HCT116 (cell line): Measurements from ENCODE around the gene PLCXD3.

Experiments used
- CTCF ChIP-seq, 3 experiments: fragments of 200-600 bp in 1 of 3; sonication (generic) in 1 of 3; IDR thresholded peaks in 2 of 3; conservative IDR thresholded peaks in 1 of 3; 2 replicates each; pipeline ENCODE4 v1.5.1; 2012 to 2017; ENCODE audit warnings: low read depth in 2 of 3, low read length in 2 of 3, antibody characterized with exemption in 1 of 3, borderline replicate concordance in 1 of 3, control low read depth in 1 of 3, mild to moderate bottlenecking in 1 of 3, mixed read lengths in 1 of 3, mixed run types in 1 of 3, moderate library complexity in 1 of 3; ENCODE audit not compliant: insufficient read depth in 1 of 3
- POLR2A ChIP-seq: IDR thresholded peaks from 2 replicates; pipeline ENCODE4 v1.7.0; 2011; ENCODE audit warnings: borderline replicate concordance; ENCODE audit not compliant: insufficient read depth, insufficient read length; ENCODE audit errors: extremely low read depth
- POLR2AphosphoS5 ChIP-seq: IDR thresholded peaks from 2 replicates; pipeline ENCODE4 v1.6.1; 2011; ENCODE audit warnings: mild to moderate bottlenecking, low read depth, low read length, moderate library complexity
- ZNF274 ChIP-seq: fragments of 200-500 bp; sonication (Bioruptor generic); IDR thresholded peaks from 2 replicates; pipeline ENCODE4 v1.6.1; 2014; ENCODE audit warnings: mild to moderate bottlenecking, low read depth, low read length, inconsistent platforms
- TF ChIP-seq, protein P1 (sequence below): IDR thresholded peaks from 2 replicates; pipeline ENCODE4 v1.6.1; 2012

DNA sequence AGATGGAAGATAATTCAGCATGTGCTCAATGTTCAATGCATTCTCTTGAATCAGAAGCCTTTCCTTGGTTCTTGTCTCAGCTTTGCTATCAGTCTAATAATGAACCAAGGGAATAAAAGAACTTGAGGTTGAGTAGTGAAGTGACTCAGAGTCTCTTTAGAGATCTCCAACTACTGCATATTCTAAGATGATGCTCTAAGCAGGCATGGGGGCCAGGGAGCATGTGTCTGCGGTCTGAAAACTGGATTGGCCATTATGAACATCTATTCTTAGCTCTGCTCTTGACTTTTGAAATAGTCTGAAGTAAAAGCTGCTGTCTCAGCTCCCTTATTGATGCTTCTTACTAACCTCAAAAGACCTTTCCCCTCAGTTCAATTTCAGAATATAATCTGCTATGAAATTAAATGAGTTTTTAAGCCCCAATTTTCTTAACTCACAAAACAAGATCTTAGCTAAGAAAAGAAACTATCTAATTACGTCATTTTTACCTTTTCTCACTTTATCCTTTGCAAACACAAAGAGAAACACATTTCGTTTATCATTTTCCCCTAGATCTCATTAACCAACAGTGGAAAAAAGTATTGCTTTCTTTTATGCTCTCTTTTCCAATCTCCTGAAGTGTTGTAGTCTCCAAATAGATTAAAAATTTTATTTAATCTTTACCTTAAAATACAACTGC, 44.8 kb downstream of the PLCXD3 start:
- TF ChIP-seq CTCF (IDR thresholded peaks at IDR 0.05 in 2 of 3, conservative IDR thresholded peaks at IDR 0.05 in 1 of 3; ENCODE audit: borderline replicate concordance in 1 of 3, insufficient read depth in 1 of 3, low read depth in 2 of 3, low read length in 2 of 3): no peak; a peak in 1 of 6 replicates
- no peak for TF ChIP-seq POLR2AphosphoS5
- TF ChIP-seq, protein P1, sequence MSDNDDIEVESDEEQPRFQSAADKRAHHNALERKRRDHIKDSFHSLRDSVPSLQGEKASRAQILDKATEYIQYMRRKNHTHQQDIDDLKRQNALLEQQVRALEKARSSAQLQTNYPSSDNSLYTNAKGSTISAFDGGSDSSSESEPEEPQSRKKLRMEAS: no peak
- no peak for TF ChIP-seq POLR2A
- no peak for TF ChIP-seq ZNF274
